ENCODE results near the gene RAPH1. TPM values are rescaled to one million over a fixed set of nuclear protein-coding genes. Genes with fewer than 3 reads are reported as not detected.
"Not testable (repeated sequence)": the region's sequence is repeated elsewhere in the genome, so short reads cannot be mapped to it uniquely, and the experiment has no call there.

Gene RAPH1
- total RNA-seq, 2 experiments from 2014 or later: 0.16 to 0.73 TPM

DNA sequence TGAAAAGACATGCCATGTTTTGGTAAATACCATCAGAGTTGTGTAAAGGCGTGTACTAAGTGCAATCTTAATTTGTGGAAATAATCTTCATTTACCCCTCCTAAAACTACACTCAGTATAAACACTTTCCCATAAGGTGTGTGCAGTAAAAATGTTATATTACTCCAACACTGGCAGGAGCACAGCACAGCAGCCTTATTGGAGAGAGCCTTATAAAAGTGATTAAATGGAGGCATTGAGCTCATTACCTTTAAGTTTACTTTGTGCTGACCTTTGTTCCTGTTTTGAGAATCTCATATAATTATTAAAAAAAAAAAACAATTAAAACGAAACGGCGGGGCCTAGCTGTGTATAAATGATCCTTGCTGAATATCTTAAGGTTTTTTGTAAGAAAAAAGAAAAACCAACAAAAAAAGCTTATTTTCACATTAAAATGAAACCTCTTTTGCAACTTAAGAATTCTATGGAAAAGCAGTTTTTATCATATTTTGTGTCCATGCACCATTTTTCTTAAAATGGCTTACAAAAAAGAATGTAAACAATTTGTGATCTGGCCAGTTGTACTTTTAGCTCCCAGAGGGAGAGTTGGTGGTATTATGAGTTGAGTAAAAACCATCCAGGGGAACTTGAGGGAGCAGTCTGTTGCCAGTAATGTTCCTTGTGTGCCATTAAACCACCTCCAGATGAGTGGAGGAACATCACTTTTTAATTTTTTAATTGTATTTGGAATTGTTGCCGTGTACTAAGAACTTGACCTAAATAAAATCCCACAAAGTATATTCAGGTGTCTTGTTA, 103.5 kb downstream of the RAPH1 start:
- Mint-ChIP-seq H3K9me3 (ENCODE audit: low read depth) (no peaks in the 10 kb centered on the region), H3K36me3 (peaks cover 5% of the 10 kb centered on the region), H3K4me3 (no peak overlapping the region), H3K27me3 (no peaks in the 10 kb centered on the region), H3K27ac (no peak overlapping the region), H3K4me1 (no peaks in the 10 kb centered on the region)
- CTCF ChIA-PET: interaction anchor here (0.5 to 1.2 kb wide), 2 partner anchors 15 to 127 kb away, joined by 3 read pairs; no protein-coding TSS in a partner anchor
- ATAC-seq (no peak), DNase-seq (no peak)

DNA sequence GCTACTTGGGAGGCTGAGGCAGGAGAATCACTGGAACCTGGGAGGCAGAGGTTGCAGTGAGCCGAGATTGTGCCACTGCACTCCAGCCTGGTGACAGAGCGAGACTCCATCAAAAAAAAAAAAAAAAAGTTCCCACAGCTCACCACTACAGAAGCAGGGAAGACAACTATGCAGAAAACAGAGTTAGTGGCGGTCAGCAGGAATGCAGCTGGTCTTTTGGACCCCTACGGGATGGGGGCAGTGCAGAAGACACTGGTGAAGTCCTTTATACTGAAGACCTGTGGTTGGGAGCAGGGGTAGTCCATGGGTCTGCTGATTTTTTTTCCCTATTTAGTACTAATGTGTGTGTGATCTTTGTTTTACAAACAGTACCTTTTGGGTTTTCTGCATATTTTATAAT, 105.5 kb downstream of the RAPH1 start:
- H3K4me3 Mint-ChIP-seq; CTCF ChIA-PET; H3K36me3 Mint-ChIP-seq; H3K27me3 Mint-ChIP-seq; H3K9me3 Mint-ChIP-seq (ENCODE audit: low read depth); H3K4me1 Mint-ChIP-seq; DNase-seq; H3K27ac Mint-ChIP-seq; ATAC-seq: not testable (repeated sequence)

- H3K4me3 Mint-ChIP-seq: no peak overlapping the region
- no peaks in the 10 kb centered on the region for H3K4me1 Mint-ChIP-seq
- H3K27ac Mint-ChIP-seq: no peak overlapping the region
- CTCF ChIA-PET: no interaction called here
- ATAC-seq (no peak), DNase-seq (no peak)
- no peaks in the 10 kb centered on the region for H3K27me3 Mint-ChIP-seq
- H3K36me3 Mint-ChIP-seq: peaks cover 14% of the 10 kb centered on the region
- H3K9me3 Mint-ChIP-seq (ENCODE audit: low read depth): no peaks in the 10 kb centered on the region
Observed at GRCh38 chr2:203427061-203427460, 108.0 kb downstream of the RAPH1 start.

GRCh38 chr2:203418271-203418670, 116.8 kb downstream of the RAPH1 start:
- ATAC-seq: no peak
- H3K4me3 Mint-ChIP-seq: no peak overlapping the region
- no peaks in the 10 kb centered on the region for H3K27me3 Mint-ChIP-seq
- DNase-seq: no peak
- H3K36me3 Mint-ChIP-seq: peaks cover 41% of the 10 kb centered on the region
- no peak overlapping the region for H3K27ac Mint-ChIP-seq
- H3K9me3 Mint-ChIP-seq (ENCODE audit: low read depth): no peaks in the 10 kb centered on the region
- CTCF ChIA-PET: no interaction called here
- H3K4me1 Mint-ChIP-seq: no peaks in the 10 kb centered on the region

DNA sequence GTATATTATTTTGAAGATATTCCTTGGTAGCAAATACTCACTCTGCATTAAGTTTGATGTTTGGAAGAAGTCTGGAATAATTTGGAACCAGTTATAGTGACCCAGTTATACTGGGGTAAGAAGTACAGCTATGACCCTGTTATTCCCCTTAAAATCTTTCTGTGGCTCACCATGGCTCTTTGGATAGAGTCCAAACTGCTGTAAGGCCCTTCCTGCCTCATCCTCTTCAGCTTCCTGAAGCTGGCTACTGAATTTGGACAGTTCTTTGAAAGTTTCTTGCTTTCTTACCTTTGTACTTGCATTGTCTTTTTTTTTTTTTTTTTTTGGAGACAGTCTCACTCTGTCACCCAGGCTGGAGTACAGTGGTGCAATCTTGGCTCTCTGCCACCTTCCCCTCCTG, 121.3 kb downstream of the RAPH1 start:
- CTCF ChIA-PET: no interaction called here
- H3K4me1 Mint-ChIP-seq: no peaks in the 10 kb centered on the region
- H3K27ac Mint-ChIP-seq: no peak overlapping the region
- H3K27me3 Mint-ChIP-seq: no peaks in the 10 kb centered on the region
- ATAC-seq (no peak), DNase-seq (no peak)
- peaks cover 34% of the 10 kb centered on the region for H3K36me3 Mint-ChIP-seq
- no peaks in the 10 kb centered on the region for H3K9me3 Mint-ChIP-seq (ENCODE audit: low read depth)
- no peak overlapping the region for H3K4me3 Mint-ChIP-seq

- H3K4me3 Mint-ChIP-seq: no peak overlapping the region
- H3K27ac Mint-ChIP-seq: no peak overlapping the region
- no peak for ATAC-seq
- no peaks in the 10 kb centered on the region for H3K27me3 Mint-ChIP-seq
- no peak for DNase-seq
- CTCF ChIA-PET: no interaction called here
- H3K36me3 Mint-ChIP-seq: peaks cover 24% of the 10 kb centered on the region
- H3K9me3 Mint-ChIP-seq (ENCODE audit: low read depth): no peaks in the 10 kb centered on the region
- peaks cover 2% of the 10 kb centered on the region for H3K4me1 Mint-ChIP-seq
Observed at GRCh38 chr2:203412546-203413331, 122.4 kb downstream of the RAPH1 start.

- ATAC-seq (no peak), DNase-seq (no peak)
- H3K27ac Mint-ChIP-seq: no peak overlapping the region
- H3K36me3 Mint-ChIP-seq: peaks cover 23% of the 10 kb centered on the region
- H3K9me3 Mint-ChIP-seq (ENCODE audit: low read depth): no peaks in the 10 kb centered on the region
- no peak overlapping the region for H3K4me3 Mint-ChIP-seq
- peaks cover 2% of the 10 kb centered on the region for H3K4me1 Mint-ChIP-seq
- CTCF ChIA-PET: interaction anchor here (0.7 to 0.9 kb wide), 2 partner anchors 8 to 47 kb away, joined by 3 read pairs; no protein-coding TSS in a partner anchor
- no peaks in the 10 kb centered on the region for H3K27me3 Mint-ChIP-seq
Observed at GRCh38 chr2:203407496-203407895, 127.6 kb downstream of the RAPH1 start.

- Mint-ChIP-seq H3K36me3 (peaks cover 22% of the 10 kb centered on the region), H3K27me3 (no peaks in the 10 kb centered on the region), H3K4me3 (no peak overlapping the region), H3K9me3 (ENCODE audit: low read depth) (no peaks in the 10 kb centered on the region), H3K4me1 (peaks cover 2% of the 10 kb centered on the region), H3K27ac (no peak overlapping the region)
- ATAC-seq (no peak), DNase-seq (no peak)
- CTCF ChIA-PET: no interaction called here
Observed at GRCh38 chr2:203404996-203405395, 130.1 kb downstream of the RAPH1 start.

DNA sequence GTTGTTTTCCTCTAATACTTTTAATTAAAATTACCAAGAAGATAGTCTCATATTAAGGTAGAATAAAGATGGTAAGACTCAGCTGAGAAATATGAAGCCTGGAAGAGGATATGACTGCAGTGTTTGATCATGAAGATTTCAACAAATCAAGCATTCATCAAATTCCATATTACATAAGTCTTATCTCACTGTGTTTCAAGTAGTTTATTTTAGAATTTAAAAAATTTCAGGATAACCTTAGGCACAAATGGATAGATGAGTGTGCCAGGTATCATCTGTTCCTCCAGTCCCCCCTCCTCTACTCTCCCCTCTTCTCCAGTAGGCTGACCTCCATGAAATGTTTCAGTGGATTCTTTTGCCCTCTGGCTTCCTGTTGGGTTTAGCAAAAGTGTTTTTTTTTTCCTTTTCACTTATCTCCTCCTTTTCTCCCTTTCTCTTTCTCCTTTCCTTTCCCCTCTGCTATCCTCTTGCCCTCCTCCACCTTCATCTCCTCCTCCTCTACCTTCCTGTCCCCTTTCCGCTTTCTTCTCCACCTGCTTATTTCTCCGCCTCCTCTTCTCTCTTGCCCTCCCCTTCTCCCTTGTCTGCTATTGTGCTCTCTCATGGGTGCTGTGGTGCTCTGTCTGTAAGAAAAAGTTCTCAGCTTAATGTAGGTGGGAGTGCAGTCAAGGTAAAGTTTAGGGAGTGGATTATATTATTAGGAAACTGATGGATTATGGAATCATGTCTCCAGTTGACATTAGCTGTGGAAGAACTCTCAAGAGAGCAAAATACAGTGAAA, 134.1 kb downstream of the RAPH1 start:
- CTCF ChIA-PET: no interaction called here
- Mint-ChIP-seq H3K4me3 (no peak overlapping the region), H3K36me3 (peaks cover 28% of the 10 kb centered on the region), H3K27ac (no peak overlapping the region), H3K4me1 (no peaks in the 10 kb centered on the region), H3K9me3 (ENCODE audit: low read depth) (no peaks in the 10 kb centered on the region), H3K27me3 (no peaks in the 10 kb centered on the region)
- no peak for DNase-seq
- no peak for ATAC-seq

GRCh38 chr2:203399031-203399430, 136.1 kb downstream of the RAPH1 start:
- no peaks in the 10 kb centered on the region for H3K9me3 Mint-ChIP-seq (ENCODE audit: low read depth)
- H3K27me3 Mint-ChIP-seq: no peaks in the 10 kb centered on the region
- no peak overlapping the region for H3K27ac Mint-ChIP-seq
- peaks cover 24% of the 10 kb centered on the region for H3K36me3 Mint-ChIP-seq
- no peak for ATAC-seq
- CTCF ChIA-PET: interaction anchor here (0.7 kb wide), 1 partner anchor 9 kb away, joined by 3 read pairs; no protein-coding TSS in a partner anchor
- no peaks in the 10 kb centered on the region for H3K4me1 Mint-ChIP-seq
- no peak for DNase-seq
- H3K4me3 Mint-ChIP-seq: no peak overlapping the region

DNA sequence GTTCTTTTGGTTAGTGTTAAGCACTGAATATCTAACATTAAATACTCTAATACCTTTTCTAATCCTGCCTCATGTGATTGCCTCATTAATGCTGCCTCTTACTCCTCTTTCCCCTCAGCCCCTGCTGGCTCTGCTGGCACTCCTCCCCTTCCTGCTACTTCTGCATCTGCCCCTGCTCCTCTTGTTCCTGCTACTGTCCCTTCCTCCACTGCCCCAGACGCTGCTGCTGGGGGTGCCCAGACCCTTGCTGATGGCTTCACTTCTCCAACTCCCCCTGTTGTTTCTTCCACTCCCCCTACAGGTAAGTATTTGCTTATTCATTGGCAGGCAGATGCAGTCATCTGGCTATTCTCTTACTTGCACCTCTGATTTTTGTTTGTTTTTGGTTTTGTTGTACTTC, 138.4 kb downstream of the RAPH1 start:
- Mint-ChIP-seq H3K9me3 (ENCODE audit: low read depth) (no peaks in the 10 kb centered on the region), H3K36me3 (peaks cover 28% of the 10 kb centered on the region), H3K4me1 (peaks cover 9% of the 10 kb centered on the region), H3K4me3 (no peak overlapping the region), H3K27me3 (no peaks in the 10 kb centered on the region), H3K27ac (no peak overlapping the region)
- no peak for ATAC-seq
- no peak for DNase-seq
- CTCF ChIA-PET: no interaction called here

GRCh38 chr2:203395858-203396257, 139.2 kb downstream of the RAPH1 start:
- Mint-ChIP-seq H3K4me3 (no peak overlapping the region), H3K9me3 (ENCODE audit: low read depth) (no peaks in the 10 kb centered on the region), H3K4me1 (peaks cover 9% of the 10 kb centered on the region), H3K36me3 (peaks cover 28% of the 10 kb centered on the region), H3K27ac (no peak overlapping the region), H3K27me3 (no peaks in the 10 kb centered on the region)
- CTCF ChIA-PET: no interaction called here
- no peak for ATAC-seq
- DNase-seq: no peak

DNA sequence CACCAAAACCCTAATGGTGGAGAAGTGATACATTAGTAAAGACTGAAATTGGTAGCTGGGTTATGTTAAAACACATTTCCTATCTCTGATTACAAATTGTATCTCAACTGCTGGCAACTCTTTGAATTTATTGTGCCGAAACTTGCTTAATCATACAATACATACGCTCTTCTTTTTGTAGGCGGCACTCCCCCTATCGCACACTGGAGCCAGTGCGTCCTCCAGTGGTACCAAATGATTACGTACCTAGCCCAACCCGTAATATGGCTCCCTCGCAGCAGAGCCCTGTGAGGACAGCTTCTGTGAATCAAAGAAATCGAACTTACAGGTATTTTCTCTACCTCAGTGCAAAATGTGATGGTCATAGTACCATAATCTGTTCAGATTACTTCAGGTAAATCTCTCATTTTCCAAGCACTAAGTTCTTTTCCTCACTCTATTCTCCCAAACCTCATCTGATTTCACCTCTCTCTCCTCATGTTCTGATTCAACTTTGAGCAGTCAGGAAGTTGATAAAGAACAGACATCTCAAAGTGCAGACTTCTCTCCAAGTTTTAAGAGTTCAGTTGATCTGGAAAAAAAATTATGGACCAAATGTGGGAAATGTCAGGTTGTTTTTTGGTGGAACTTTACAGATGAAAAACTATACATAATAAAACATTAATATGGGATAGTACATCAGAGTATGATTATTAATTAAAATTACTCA, 140.4 kb downstream of the RAPH1 start:
- no peaks in the 10 kb centered on the region for H3K27me3 Mint-ChIP-seq
- peaks cover 9% of the 10 kb centered on the region for H3K4me1 Mint-ChIP-seq
- CTCF ChIA-PET: no interaction called here
- peaks cover 30% of the 10 kb centered on the region for H3K36me3 Mint-ChIP-seq
- no peaks in the 10 kb centered on the region for H3K9me3 Mint-ChIP-seq (ENCODE audit: low read depth)
- no peak overlapping the region for H3K4me3 Mint-ChIP-seq
- no peak for ATAC-seq
- H3K27ac Mint-ChIP-seq: no peak overlapping the region
- DNase-seq: no peak
